HG03342 (cell line): ENCODE results near the gene BEX5.
"Not testable (repeated sequence)": the region's sequence is repeated elsewhere in the genome, so short reads cannot be mapped to it uniquely, and the experiment has no call there.

ENCODE experiments used
- ATAC-seq: cut with Tn5 transposase; IDR thresholded peaks from one replicate; pipeline ENCODE4 v1.9.1; 2021; ENCODE audit warnings: mild to moderate bottlenecking, moderate library complexity; ENCODE audit not compliant: unreplicated experiment

Gene BEX5

GRCh38 chrX:102155806-102156179 is at the start of gene BEX5:
Gene BEX5 (minus strand): TSS chrX:102155977. CDS start chrX:102154265, 1,712 bp downstream.
- ATAC-seq: peak; percentile 86

DNA sequence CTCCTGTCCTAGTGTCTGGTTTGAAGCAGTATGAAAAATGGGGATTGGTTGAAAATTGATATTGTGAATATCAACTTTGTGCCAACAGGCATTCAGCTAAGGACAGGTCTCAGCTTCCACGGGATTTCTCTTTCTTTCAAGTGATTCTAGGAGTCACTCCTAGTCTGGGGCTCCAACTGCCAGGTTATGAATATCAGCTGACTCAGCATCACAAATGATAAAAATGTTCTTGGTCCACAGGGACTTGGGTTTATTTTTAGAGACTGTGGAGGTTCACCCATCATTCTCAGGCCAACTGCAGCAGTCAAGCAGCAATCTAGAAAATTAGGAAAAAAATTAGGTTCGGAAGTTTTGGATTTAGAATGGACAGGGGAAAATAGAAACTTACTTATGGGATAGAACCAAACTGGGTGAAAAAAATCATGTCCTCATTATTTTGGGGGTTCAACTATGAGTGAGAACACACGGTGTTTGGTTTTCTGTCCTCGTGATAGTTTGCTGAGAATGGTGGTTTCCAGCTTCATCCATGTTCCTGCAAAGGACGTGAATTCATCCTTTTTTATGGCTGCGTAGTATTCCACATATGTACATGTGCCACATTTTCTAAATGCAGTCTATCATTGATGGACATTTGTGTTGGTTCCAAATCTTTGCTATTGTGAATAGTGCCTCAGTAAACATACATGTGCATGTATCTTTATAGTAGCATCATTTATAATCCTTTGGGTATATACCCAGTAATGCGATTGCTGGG is 30.4 kb upstream of the BEX5 start:
- no peak for ATAC-seq

- ATAC-seq: peak; percentile 31
Observed at GRCh38 chrX:102154900-102155805, 624 bp downstream of the BEX5 start.

DNA sequence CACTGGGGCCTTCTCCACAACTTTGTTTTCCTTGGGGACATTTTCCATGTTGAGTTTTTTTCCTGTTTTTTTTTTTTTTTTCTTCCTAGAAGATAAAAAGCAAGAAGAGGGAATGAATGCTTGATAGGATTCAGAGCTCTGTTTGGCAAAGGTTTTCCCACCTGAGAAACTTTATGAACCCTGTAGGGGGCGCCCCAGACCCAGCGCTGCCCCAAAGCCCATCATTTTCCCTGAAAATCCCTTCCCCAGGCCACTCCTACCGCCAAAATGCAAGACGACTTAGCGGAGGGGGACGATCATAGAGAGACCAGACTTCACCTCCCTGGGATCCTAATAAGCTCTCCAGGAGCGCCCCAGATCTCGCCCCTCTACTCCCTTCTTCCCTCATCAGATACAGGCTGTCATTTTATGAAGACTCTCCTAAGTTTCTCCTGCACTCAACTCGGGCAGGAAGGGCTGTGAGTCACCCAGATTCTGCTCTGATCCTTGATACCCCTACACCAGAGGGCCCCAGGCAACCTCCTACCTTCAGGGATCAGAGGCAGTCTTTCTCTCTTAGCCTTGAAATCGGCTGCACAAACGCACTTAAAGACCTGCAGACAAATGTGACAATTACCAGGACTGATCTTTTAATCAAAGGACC is 1.4 kb downstream of the BEX5 start:
- ATAC-seq: no peak

DNA sequence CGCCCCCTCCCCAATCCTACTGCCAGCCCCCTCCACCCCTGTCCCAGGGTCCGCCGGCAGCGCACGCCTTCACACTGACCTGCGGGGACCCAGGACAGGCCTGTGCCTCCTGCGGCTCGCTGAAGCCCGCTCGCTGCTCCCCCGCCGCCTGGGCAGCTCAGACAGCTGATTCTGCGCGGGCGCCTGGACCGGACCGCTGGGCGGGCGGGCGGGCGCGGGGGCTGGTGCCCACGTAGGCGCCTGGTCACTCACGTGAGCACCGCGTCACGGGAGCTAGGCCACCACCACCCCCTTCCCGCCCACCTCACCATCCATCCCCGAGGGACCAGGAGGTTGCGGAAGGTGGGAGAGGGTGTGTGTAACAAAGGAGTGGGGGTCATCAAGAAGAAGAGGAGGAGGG is 13.5 kb downstream of the BEX5 start, which contains the start of gene TCEAL6:
TCEAL6 (minus strand) TSS at position 208 of the 400 bp plus-strand sequence.
- ATAC-seq: not testable (repeated sequence)

DNA sequence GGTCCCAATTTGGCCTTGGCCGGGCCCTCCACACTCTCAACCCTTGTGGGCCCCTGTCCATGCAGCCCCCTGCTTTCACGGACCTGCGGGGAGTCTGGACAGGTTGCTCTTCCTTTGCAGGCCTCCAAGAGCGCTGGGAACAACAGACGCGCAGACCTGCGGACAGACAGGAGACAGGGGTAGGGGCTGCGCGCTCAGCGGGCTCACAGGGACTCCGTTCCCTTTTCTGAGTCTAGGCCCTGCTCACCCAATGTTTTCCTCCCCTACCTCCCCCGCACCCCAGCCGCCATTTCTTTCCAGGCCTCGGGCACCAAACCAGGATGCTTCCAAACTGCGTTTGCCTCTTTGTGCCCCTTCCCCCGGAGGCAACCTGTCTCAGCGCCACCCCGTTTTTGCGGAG is 14.1 kb downstream of the BEX5 start:
- ATAC-seq: not testable (repeated sequence)

- ATAC-seq: not testable (repeated sequence)
Observed at GRCh38 chrX:102140876-102141275, 14.9 kb downstream of the BEX5 start.

GRCh38 chrX:102138064-102138463 is 17.7 kb downstream of the BEX5 start:
- ATAC-seq: no peak

GRCh38 chrX:102129473-102129872 is 26.3 kb downstream of the BEX5 start:
- no peak for ATAC-seq

GRCh38 chrX:102126863-102127262 is 28.9 kb downstream of the BEX5 start:
- ATAC-seq: no peak

DNA sequence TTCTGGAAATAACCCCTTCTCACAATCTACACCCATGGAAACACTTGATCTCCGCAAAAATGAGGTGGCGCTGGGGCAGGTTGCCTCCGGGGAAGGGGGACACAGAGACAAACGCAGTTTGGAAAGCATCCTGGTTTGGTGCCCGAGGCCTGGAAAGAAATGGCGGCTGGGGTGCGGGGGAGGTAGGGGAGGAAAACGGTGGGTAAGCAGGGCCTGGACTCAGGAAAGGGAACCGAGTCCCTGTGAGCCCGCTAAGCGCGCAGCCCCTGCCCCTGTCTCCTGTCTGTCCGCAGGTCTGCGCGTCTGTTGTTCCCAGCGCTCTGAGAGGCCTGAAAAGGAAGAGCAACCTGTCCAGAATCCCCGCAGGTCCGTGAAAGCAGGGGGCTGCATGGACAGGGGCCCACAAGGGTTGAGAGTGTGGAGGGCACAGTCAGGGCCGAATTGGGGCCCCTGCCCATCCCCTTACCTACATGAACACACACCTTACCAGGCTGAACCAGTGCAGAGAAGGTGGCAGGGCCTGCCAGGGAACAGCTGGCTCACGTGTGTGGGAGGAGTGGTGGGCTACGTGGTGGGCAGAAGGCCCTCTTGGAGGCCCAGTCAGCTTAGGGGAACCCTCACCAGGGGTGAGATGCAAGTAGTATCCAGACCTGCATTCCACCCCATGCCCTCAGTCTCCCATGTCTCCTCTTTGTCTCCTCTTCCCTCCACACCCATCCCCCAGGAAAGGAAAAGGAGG is 29.5 kb downstream of the BEX5 start:
- not testable (repeated sequence) for ATAC-seq

DNA sequence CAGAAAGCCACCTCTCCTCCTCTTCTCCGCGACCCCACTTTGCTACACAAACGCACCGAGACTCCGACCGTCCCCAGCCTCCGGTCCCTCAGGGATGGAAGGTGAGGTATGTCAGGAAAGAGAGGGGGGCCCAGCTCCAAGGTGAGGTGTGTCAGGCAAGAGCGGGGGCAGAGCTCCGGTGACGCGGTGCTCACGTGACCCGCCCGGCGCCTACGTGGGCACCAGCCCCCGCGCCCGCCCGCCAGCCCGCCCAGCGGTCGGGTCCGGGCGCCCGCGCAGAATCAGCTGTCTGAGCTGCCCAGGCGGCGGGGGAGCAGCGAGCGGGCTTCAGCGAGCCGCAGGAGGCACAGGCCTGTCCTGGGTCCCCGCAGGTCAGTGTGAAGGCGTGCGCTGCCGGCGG is 30.3 kb downstream of the BEX5 start, which contains the start of gene TCEAL2:
TCEAL2 (plus strand) TSS at position 244 of the 400 bp plus-strand sequence. CDS start 1,152 bp downstream, outside the sequence.
- not testable (repeated sequence) for ATAC-seq

- not testable (repeated sequence) for ATAC-seq
Observed at GRCh38 chrX:102125014-102125413, 30.8 kb downstream of the BEX5 start.

- ATAC-seq: no peak
Observed at GRCh38 chrX:102115748-102116147, 40.0 kb downstream of the BEX5 start.

- ATAC-seq: no peak
Observed at GRCh38 chrX:102113367-102113766, 42.4 kb downstream of the BEX5 start.
